ENCODE results near the gene ERC2. TPM values are rescaled to one million over a fixed set of nuclear protein-coding genes. Genes with fewer than 3 reads are reported as not detected.

Gene ERC2
- total RNA-seq, 1 experiment from 2014 or later: 0.59 TPM

DNA sequence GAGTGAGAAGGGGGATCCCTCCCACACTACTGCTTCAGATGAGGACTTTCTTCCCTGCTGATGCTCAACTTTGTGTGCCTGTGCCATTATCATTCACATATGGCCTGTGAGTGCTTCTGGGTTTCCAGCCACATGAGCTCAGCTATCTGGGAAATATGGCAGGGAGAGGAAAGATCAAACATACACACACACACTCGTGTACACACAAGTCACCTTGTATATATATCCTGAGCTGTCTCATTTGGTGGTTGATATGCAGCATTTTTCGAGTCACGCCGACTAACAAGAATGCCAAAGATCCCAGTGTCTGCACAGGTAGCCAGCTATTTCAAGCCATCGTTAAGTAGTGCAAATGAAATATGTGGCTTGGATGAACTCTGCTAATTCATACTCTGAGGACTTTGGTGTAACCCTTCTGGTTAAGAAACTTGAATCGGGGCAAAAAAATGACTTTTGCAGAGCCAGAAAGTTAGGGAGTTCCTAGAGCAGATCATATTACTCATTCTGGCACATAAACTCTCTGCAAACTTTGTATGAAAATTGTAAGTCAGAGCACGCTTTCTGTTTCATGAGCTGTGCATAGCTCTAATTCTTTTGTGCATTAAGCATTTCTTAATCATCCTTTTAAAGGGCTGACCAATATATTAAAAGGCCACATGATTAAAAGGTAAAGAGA is 956.2 kb downstream of the ERC2 start:
- DNase-seq (ENCODE audit: low read depth): no peak

DNA sequence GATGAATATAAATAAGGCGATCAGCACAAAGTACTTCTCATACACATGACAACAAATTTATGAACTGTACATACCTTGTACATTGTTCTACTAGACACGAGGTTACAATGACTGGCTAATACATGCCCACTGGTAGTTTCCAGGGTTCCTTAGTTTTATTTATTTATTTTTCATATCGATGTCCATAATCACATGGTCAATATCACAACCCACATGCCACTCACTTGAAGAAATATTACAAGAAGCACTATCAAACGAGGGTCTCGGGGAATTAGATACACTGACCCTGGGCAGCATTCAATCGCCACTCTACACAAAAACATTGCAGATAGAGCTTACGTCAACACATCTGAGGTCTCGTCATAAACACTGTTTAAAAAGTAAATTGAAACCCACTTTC is 959.9 kb downstream of the ERC2 start:
- DNase-seq (ENCODE audit: low read depth): no peak

GRCh38 chr3:55507808-55508207 is 960.5 kb downstream of the ERC2 start:
- no peak for DNase-seq (ENCODE audit: low read depth)

DNA sequence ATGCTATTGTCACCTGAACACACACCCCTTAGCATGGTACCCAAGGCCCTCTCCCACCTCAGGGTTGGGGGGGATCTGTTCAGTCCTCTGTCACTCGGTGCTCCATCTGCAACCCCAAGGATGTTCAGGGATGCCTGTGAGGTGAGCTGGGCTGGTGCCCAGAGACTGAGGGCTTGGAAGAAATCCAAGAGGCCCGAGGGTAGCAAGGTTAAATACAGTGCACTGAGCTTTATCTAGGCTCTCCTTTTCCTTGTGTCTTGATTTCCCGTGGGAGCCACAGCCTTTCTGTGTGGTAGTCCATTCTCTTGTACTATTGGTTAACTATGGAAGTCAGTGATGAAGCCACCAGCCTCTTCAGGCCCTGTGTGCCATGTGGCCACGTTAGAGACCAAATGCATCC is 962.5 kb downstream of the ERC2 start:
- no peak for DNase-seq (ENCODE audit: low read depth)

GRCh38 chr3:55505102-55505501 is 963.2 kb downstream of the ERC2 start:
- DNase-seq (ENCODE audit: low read depth): peak; percentile 47

DNA sequence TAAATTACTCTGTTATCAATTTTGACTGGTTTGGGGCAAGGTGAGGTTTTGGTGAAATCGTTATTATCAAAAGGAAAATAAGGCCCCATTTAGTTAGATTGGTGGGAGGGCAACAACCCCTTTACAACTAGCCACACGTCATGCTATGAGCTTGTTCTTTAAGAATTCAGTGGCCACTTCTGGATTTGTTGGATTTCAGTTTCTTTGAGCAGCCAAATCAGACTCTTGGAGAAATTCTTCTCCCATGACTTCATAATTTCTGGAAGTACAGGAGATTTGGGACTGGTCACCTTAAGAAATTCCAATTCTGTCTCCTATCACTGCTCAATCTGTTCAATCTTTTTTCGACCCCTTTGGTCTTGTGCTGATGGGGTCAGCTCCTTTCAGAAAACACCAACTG is 966.4 kb downstream of the ERC2 start:
- DNase-seq (ENCODE audit: low read depth): no peak

- DNase-seq (ENCODE audit: low read depth): no peak
These were observed 967.5 kb downstream of the ERC2 start for GRCh38 chr3:55500555-55501330.

- DNase-seq (ENCODE audit: low read depth): no peak
These were observed 969.7 kb downstream of the ERC2 start for GRCh38 chr3:55498520-55498919.

DNA sequence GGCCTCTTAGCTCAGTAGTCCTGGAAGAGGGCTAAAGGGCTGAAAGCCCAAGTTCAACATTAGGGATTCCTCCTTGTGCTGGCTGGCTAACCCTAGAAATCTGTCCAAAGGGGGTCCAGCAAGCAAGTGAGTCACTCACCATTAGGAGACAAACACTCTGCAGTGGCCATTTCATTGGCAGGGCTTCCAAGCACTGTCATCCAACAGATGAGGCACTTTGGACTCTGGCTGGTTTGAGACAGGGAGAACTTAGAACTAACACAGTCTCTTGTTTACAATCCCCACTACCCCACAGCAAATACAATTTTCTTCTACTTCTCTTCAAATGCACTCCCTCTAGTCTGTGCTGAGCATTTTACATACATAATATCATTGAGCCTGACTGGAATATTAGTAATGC is 971.0 kb downstream of the ERC2 start:
- DNase-seq (ENCODE audit: low read depth): no peak

DNA sequence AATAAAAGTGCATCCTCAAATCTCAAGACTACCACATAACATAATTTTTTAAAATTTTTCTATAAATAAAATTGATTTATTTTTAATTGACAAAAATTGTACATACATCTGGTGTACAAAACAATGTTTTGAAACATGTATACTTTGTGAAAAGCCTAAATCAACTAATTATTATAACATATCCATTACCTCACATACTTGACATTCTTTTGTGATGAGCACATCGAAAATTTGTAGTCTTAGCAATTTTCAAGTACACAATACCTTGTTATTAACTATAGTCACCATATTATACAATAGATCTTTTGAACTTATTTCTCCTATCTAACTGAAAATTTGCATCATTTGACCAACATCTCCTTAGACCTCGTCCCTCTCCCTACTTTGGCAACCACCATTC is 973.3 kb downstream of the ERC2 start:
- DNase-seq (ENCODE audit: low read depth): no peak

GRCh38 chr3:55492976-55493375 is 975.3 kb downstream of the ERC2 start:
- DNase-seq (ENCODE audit: low read depth): no peak

GRCh38 chr3:55491296-55491816 is 976.9 kb downstream of the ERC2 start:
- peak; percentile 53 for DNase-seq (ENCODE audit: low read depth)

GRCh38 chr3:55490276-55490913 is 977.9 kb downstream of the ERC2 start:
- DNase-seq (ENCODE audit: low read depth): no peak

DNA sequence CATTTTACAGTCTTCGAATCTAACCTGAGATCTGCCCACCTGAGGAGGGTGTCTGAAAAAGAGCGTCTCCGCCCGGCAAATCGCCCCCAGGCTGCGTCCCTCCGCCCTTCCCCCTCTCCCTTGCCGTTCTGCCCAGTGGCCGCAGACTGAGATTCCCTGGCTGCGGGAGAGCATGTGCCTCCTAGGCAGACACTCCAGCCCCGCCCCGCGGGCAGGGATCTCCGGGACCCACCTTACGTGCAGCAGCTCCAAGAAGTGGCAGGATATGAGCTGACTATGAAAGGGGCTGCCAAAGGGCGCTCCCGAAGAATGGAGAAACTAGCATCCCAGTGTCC is 978.5 kb downstream of the ERC2 start:
- no peak for DNase-seq (ENCODE audit: low read depth)

DNA sequence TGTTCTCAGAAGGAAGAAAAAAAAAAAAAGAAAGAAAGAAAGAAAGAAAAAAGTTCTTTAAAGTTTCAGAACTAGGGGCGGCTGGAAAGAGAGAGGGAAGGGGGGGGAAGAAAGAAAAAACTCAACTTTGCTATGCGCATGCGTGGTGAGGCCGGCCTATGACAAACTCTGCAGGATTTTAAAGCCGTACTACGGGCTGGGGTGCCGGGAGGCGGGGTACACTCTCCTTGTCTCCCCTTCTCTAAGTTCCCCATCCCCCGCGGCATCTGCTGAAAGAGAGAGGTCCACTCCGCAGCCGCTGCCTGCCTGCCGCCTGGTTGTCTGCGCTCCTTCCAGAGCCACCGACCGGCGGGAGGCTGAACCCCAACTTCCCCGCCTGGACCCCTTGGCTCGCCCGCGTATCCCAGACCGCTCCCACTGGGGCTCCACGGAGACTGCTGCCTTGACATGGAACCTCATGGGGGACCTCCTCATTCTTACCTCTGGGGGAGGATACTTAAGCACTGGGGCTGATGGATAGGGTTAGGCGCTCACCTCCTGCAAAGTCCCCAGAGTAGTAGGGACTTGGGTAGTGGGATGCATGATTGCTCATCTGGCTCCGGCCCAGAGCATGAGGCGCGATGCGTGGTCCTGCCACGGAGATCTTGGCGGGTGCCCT is 979.7 kb downstream of the ERC2 start:
- DNase-seq (ENCODE audit: low read depth): peak; percentile 58

DNA sequence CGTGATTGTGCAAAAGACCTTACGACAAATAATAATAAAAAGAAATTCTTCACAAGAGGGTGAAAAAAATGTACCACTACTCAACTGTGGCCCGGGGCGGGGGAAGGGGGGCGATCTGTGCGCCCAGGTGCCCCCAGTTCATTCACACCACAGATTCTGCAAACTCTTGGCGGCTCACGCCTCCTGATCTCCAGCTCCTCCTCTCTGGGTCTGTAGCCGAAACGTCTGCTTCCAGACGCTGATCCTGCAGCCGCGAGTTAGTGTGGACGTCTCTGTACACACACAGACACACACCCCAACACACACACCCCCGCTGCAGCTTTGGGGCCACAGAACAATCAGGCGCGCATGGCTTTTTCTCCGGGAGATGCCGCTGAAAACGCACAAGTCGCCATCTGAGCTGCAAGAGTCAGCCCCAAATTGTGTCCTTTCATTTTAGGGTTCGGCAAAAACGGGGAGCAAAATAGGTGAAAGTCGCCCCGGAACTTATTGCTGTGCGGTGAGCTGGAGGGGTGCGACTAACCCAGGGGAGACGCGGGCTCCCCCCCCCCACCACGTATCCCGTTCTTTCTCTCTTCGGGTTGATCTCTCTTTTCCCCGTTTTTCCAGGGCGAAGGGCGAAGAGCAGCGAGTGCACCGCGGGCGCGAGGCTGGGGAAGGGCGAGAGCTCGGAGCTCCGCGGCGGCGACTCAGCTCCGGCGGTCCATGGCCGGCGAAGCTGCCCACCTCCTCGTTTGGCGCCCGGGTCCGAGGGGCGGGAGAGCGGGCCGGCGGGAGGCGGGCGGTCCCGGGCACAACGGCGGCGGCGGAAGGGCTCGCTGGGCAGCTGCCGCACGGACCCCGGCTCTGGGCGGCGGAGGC is 980.7 kb downstream of the ERC2 start:
- DNase-seq (ENCODE audit: low read depth): peak; percentile 53

- DNase-seq (ENCODE audit: low read depth): peak; percentile 47
These were observed 981.3 kb downstream of the ERC2 start, which contains the start of gene WNT5A for GRCh38 chr3:55486857-55487380. Gene WNT5A, minus strand, starts transcription at chr3:55487306. Its CDS starts 321 bp downstream, at chr3:55486985.

DNA sequence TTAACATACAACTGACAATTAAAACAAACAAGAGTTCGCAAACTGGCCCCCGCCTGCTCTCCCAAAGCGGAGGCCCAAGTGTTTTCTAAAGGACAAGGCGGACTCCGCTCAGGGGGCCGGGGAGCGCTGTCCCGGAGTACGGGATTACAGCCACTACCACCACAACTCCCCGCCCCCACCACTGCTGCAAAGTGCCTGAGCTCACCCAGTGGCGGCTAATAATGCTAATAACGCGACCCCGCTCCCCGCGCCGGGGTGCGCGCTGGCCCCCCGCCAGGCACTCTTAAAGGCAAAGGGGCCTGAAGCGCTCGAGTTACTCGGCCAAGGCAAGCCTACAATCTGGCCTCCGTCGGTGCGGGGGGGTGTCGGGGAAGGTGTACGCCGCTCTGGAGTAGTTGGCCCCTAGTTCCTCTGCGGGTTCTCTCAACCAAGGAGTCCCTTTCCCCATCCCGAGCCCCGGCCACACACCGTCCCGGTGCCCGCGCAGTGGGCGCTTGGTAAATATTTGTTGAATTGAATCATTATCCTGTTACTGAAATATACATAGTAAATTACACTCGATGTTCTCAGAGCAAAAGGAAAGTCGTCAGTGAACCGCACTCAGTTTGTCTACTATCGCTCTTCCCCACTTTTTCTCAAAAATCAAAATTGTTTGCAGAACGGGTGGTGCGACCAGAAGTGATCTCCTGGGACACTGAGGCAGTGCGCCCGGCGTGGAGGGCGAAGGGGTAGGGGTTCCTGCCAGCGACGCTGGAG is 982.0 kb downstream of the ERC2 start:
- peak; percentile 57 for DNase-seq (ENCODE audit: low read depth)
